ENCODE measurements around the gene MGLL.
"Not testable (repeated sequence)": the region's sequence is repeated elsewhere in the genome, so short reads cannot be mapped to it uniquely, and the experiment has no call there.

The MGLL gene

DNA sequence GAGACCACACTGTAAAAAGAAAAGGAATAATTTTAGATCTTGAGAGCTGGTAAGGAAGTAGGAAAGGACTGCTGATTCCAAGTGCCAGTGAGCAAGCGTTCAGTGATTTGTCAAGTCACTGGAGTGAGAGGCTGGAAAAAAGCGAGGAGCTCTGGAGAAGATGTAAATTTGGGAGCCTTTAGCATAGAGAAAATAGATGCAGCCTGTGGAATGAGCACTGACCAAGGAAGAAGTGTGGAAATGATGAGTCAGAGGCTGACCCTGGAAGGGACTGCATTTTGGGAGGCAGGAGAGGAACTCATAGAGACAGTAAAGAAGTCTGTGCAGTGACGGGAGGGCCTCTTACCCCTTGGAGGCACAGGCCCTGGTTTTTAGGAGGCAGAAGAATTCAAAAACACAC, 166.7 kb downstream of the MGLL start:
- H3K4me3 ChIP-seq (ENCODE audit: low read depth, low read length) = no peak overlapping the region
- no peaks in the 10 kb centered on the region for H3K27me3 ChIP-seq (replicated peaks)
- in situ Hi-C loops (cut with HindIII; ENCODE audit: low pct_ligation_motif_present, low sequenced_read_pairs) = no loop called here
- no peaks in the 10 kb centered on the region for H3K36me3 ChIP-seq (replicated peaks)
- H3K27ac ChIP-seq = no peak overlapping the region
- DNase-seq = peak; percentile 24
- TF ChIP-seq, protein P1, sequence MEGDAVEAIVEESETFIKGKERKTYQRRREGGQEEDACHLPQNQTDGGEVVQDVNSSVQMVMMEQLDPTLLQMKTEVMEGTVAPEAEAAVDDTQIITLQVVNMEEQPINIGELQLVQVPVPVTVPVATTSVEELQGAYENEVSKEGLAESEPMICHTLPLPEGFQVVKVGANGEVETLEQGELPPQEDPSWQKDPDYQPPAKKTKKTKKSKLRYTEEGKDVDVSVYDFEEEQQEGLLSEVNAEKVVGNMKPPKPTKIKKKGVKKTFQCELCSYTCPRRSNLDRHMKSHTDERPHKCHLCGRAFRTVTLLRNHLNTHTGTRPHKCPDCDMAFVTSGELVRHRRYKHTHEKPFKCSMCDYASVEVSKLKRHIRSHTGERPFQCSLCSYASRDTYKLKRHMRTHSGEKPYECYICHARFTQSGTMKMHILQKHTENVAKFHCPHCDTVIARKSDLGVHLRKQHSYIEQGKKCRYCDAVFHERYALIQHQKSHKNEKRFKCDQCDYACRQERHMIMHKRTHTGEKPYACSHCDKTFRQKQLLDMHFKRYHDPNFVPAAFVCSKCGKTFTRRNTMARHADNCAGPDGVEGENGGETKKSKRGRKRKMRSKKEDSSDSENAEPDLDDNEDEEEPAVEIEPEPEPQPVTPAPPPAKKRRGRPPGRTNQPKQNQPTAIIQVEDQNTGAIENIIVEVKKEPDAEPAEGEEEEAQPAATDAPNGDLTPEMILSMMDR (IDR thresholded peaks at IDR 0.05; ENCODE audit: low read depth, low read length, missing control alignments) = no peak

DNA sequence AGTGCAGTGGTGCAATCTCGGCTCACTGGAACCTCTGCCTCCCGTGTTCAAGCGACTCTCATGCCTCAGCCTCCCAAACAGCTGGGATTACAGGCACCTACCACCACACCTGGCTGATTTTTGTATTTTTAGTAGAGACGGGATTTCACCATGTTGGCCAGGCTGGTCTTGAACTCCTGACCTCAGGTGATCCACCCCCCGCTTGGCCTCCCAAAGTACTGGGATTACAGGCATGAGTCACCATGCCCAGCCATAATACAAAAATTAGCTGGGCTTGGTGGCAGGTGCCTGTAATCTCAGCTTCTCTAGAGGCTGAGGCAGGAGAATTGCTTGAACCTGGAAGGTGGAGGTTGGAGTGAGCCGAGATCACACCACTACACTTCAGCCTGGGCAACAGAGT, 167.3 kb downstream of the MGLL start:
- DNase-seq; H3K27me3 ChIP-seq (replicated peaks); H3K4me3 ChIP-seq (ENCODE audit: low read depth, low read length); H3K36me3 ChIP-seq (replicated peaks); H3K27ac ChIP-seq; in situ Hi-C loops (cut with HindIII; ENCODE audit: low pct_ligation_motif_present, low sequenced_read_pairs): not testable (repeated sequence)

DNA sequence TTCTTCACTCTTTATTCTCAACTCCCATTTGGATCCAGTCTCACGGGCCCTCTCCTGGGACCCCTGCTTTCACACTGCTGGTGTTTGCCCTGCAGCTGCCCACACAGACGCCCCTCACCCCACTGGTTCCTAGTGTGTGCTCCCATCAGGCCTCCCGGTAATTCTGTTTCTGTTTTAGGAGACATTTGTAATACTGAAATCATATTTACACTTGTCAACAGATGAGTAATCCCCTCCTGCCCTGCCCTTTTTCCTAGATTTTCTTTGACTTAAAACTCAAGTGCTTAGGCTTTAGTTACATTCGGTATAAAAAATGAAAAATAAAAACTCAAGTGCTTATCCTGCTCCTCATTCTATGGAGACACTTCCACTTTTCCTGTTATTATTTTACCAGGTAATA, 167.9 kb downstream of the MGLL start:
- in situ Hi-C loops (cut with HindIII; ENCODE audit: low pct_ligation_motif_present, low sequenced_read_pairs) = no loop called here
- Histone ChIP-seq H3K4me3 (ENCODE audit: low read depth, low read length) (no peak overlapping the region), H3K27me3 (replicated peaks) (no peaks in the 10 kb centered on the region), H3K36me3 (replicated peaks) (no peaks in the 10 kb centered on the region), H3K27ac (no peak overlapping the region)
- no peak for DNase-seq
- TF ChIP-seq, protein P1 (IDR thresholded peaks at IDR 0.05; ENCODE audit: low read depth, low read length, missing control alignments) = no peak

DNA sequence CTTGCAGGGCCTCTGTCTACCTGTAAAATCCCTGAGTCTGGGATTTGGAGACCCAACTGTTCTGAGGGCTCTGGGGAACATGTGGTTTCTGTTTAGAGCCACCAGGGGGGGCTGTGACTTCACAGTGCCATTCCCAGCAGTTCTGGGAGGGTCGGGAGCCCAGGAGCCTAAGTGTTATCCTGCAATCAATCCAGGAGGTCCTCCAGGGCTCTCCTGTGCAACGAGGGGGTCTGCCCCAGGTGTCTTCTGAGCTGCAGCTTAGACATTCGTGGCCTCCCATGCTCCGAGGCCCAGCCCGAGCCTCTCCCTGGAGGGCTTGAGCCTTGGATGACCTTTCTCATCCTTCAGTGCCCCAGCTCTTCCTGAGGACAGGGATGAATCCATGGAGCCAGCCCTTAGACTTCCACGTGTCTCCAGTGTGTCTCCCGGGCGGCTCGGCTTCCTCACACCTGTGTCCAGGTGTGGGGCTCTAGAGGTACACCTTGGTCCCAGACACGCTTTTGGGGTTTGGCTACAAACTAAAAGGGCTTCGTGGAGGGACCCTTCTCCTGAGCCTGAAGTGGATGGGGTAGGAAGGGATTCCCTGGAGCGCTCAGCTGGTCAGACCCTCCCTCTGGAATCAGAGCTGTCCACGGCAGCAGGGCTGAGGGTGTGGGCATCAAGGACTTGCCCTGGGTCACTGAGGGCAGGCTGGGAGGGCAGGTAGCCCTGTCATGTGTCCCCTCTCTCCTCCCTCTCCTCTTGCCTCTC, 169.9 kb downstream of the MGLL start:
- Histone ChIP-seq H3K27ac (no peak overlapping the region), H3K27me3 (replicated peaks) (no peaks in the 10 kb centered on the region), H3K4me3 (ENCODE audit: low read depth, low read length) (no peak overlapping the region), H3K36me3 (replicated peaks) (no peaks in the 10 kb centered on the region)
- DNase-seq = peak; percentile 38
- in situ Hi-C loops (cut with HindIII; ENCODE audit: low pct_ligation_motif_present, low sequenced_read_pairs) = no loop called here
- TF ChIP-seq, protein P1 (IDR thresholded peaks at IDR 0.05; ENCODE audit: low read depth, low read length, missing control alignments) = peak; percentile 89

DNA sequence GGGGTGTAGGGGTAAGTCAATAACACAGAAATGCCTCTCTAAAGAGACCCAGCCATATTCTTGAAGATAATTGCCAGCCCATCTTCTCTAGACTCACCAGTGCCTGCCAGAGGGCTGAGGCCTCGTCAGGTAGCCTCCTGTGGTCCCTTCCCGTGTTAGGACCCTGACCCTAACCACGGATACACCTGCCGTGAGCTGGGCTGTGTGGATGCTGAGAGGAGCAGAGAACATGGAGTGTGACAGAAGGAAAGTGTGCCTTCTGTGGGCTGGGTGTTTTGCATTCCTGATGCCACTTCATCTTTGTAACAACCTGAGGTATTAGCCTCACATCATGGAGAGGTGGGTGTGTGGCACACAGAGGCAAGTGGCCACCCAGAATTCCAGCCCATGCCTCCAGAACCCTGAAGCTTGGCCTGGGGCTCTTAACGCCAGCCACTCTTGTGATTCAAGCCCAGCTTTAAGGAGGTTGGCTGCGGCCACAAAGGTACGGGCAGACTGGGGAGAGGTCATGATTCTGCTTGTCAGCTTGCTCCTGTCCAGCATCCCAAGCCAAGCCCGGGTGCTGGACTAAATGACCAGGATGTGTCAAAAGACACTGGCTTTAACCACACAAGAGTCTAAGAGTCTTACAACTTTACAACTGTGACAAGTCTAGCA, 170.7 kb downstream of the MGLL start:
- H3K27me3 ChIP-seq (replicated peaks) = no peaks in the 10 kb centered on the region
- TF ChIP-seq, protein P1 (IDR thresholded peaks at IDR 0.05; ENCODE audit: low read depth, low read length, missing control alignments) = no peak
- no peak for DNase-seq
- H3K36me3 ChIP-seq (replicated peaks) = no peaks in the 10 kb centered on the region
- H3K4me3 ChIP-seq (ENCODE audit: low read depth, low read length) = no peak overlapping the region
- in situ Hi-C loops (cut with HindIII; ENCODE audit: low pct_ligation_motif_present, low sequenced_read_pairs) = no loop called here
- no peak overlapping the region for H3K27ac ChIP-seq

DNA sequence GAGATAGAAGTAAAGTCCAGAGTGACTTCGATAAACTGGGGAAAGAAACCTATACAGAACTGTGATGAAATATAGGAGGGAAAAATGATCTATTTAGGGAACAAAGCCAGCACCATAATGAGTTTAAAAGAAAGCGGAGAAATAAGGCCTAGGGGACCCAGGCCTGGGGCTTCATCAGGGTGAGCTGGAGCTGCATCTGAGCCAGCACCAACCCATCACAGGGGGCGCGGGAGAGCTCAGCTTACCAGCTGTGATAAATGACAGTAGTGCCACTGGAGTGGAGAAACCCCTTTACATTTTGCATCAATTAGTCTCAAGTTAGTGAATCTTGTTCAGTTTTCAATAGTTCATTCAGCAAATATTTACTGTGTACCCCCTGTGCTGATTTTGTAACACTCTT, 172.1 kb downstream of the MGLL start:
- H3K27me3 ChIP-seq (replicated peaks) = no peaks in the 10 kb centered on the region
- no peak overlapping the region for H3K27ac ChIP-seq
- no peaks in the 10 kb centered on the region for H3K36me3 ChIP-seq (replicated peaks)
- TF ChIP-seq, protein P1 (IDR thresholded peaks at IDR 0.05; ENCODE audit: low read depth, low read length, missing control alignments) = peak; percentile 2
- DNase-seq = no peak
- no peak overlapping the region for H3K4me3 ChIP-seq (ENCODE audit: low read depth, low read length)
- in situ Hi-C loops (cut with HindIII; ENCODE audit: low pct_ligation_motif_present, low sequenced_read_pairs) = no loop called here
